ENCODE data around the gene ROR2. TPM values are rescaled to one million over a fixed set of nuclear protein-coding genes. Genes with fewer than 3 reads are reported as not detected.

Gene ROR2
- polyA plus RNA-seq, 3 donors: not detected

DNA sequence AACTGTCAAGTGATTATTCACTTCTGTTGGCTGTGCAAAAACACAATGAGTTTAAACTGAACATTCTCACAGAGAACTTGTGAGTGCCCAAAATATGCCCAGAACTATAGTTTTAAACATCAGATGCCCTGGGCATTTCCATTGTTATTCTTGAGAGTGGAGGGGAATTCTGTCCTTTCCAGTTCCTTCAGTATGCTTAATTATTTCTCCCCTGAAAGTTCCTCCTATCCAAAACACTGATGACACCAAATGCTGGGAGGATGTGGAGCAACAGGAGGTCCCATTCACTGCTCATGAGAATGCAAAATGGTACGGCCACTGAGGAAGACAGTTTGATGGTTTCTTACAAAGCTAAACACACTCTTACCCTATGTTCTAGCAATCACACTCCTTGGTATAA lies 55.5 kb downstream of the ROR2 start:
- no peak overlapping the region for H3K4me2 ChIP-seq (replicated peaks; ENCODE audit: extremely low read depth, low read length, poor library complexity, severe bottlenecking)
- H3K27me3 ChIP-seq (ENCODE audit: control insufficient read depth in 2 of 2, insufficient read depth in 2 of 2, low read length in 2 of 2): no peaks in the 10 kb centered on the region
- intact Hi-C loops (cut with micrococcal nuclease): no loop called here
- no peaks in the 10 kb centered on the region for H3K4me1 ChIP-seq (ENCODE audit: control insufficient read depth in 1 of 2, insufficient read depth in 2 of 2, low read length in 2 of 2)
- no peak overlapping the region for H3K27ac Mint-ChIP-seq
- H3K27ac ChIP-seq (ENCODE audit: low read depth in 1 of 2, low read length in 2 of 2): no peak overlapping the region
- H3K9me3 ChIP-seq (replicated peaks in 1 of 2; ENCODE audit: control insufficient read depth in 1 of 2, insufficient read depth in 1 of 2, low read length in 2 of 2): no peaks in the 10 kb centered on the region
- no peak for DNase-seq
- TF ChIP-seq, protein P1, sequence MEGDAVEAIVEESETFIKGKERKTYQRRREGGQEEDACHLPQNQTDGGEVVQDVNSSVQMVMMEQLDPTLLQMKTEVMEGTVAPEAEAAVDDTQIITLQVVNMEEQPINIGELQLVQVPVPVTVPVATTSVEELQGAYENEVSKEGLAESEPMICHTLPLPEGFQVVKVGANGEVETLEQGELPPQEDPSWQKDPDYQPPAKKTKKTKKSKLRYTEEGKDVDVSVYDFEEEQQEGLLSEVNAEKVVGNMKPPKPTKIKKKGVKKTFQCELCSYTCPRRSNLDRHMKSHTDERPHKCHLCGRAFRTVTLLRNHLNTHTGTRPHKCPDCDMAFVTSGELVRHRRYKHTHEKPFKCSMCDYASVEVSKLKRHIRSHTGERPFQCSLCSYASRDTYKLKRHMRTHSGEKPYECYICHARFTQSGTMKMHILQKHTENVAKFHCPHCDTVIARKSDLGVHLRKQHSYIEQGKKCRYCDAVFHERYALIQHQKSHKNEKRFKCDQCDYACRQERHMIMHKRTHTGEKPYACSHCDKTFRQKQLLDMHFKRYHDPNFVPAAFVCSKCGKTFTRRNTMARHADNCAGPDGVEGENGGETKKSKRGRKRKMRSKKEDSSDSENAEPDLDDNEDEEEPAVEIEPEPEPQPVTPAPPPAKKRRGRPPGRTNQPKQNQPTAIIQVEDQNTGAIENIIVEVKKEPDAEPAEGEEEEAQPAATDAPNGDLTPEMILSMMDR (IDR thresholded peaks at IDR 0.05): no peak
- H3K9me3 Mint-ChIP-seq: peaks cover 0 to 2% (median 0%) of the 10 kb centered on the region in 7 donors
- peaks cover 16% of the 10 kb centered on the region for H3K4me1 Mint-ChIP-seq
- H4K20me1 ChIP-seq (ENCODE audit: insufficient read depth, low read length): no peaks in the 10 kb centered on the region
- no peak overlapping the region for H3K4me3 ChIP-seq (replicated peaks in 1 of 3; ENCODE audit: low read depth in 2 of 3, low read length in 3 of 3)
- H2AFZ ChIP-seq (ENCODE audit: insufficient read depth, low read depth, low read length, poor library complexity, severe bottlenecking): no peak overlapping the region
- H3K27me3 Mint-ChIP-seq (ENCODE audit: low read depth in 3 of 3): peaks cover 1 to 8% (median 3%) of the 10 kb centered on the region in 3 donors
- no peaks in the 10 kb centered on the region for H3K36me3 Mint-ChIP-seq
- no peaks in the 10 kb centered on the region for H3K79me2 ChIP-seq (ENCODE audit: insufficient read depth, low read length)
- no CpG with 5 or more reads among the region's 1 CpG for WGBS (ENCODE audit: insufficient coverage)
- H3K36me3 ChIP-seq (replicated peaks in 1 of 2; ENCODE audit: control insufficient read depth in 1 of 2, insufficient read depth in 2 of 2, low read length in 2 of 2): no peaks in the 10 kb centered on the region
- no peak overlapping the region for H3K9ac ChIP-seq (ENCODE audit: insufficient read depth, low read length, poor library complexity, severe bottlenecking)
- no peak overlapping the region for H3K4me3 Mint-ChIP-seq

DNA sequence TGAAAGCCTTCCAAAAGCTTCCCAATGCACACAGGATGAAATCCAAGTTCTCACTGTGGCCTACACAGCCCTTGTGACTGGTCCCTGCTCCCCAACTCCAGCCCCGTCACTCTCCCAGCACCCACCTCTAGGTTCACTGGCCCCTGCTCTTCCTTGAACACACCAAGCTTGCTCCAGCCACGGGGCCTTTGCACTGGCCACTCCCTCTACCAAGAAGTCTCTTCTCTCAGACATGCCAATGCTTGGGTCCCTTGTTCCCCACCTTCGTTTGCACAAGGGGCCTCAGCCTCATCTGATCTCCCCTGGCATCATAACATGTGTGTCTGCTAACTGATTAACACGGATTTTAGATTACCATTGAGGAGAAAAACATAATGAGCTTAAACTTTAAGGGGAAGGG lies 56.0 kb downstream of the ROR2 start:
- H3K4me3 Mint-ChIP-seq: no peak overlapping the region
- peaks cover 1 to 10% (median 3%) of the 10 kb centered on the region in 3 donors for H3K27me3 Mint-ChIP-seq (ENCODE audit: low read depth in 3 of 3)
- no peaks in the 10 kb centered on the region for H3K79me2 ChIP-seq (ENCODE audit: insufficient read depth, low read length)
- no peak overlapping the region for H2AFZ ChIP-seq (ENCODE audit: insufficient read depth, low read depth, low read length, poor library complexity, severe bottlenecking)
- no peaks in the 10 kb centered on the region for H3K36me3 ChIP-seq (replicated peaks in 1 of 2; ENCODE audit: control insufficient read depth in 1 of 2, insufficient read depth in 2 of 2, low read length in 2 of 2)
- no peak for DNase-seq
- no peaks in the 10 kb centered on the region for H3K27me3 ChIP-seq (ENCODE audit: control insufficient read depth in 2 of 2, insufficient read depth in 2 of 2, low read length in 2 of 2)
- H3K4me3 ChIP-seq (replicated peaks in 1 of 3; ENCODE audit: low read depth in 2 of 3, low read length in 3 of 3): no peak overlapping the region
- intact Hi-C loops (cut with micrococcal nuclease): no loop called here
- peaks cover 0 to 2% (median 0%) of the 10 kb centered on the region in 7 donors for H3K9me3 Mint-ChIP-seq
- H3K4me1 Mint-ChIP-seq: peaks cover 15% of the 10 kb centered on the region
- WGBS (ENCODE audit: insufficient coverage): 94% methylated on average over 2 of the region's 4 CpGs
- no peak overlapping the region for H3K9ac ChIP-seq (ENCODE audit: insufficient read depth, low read length, poor library complexity, severe bottlenecking)
- H3K4me1 ChIP-seq (ENCODE audit: control insufficient read depth in 1 of 2, insufficient read depth in 2 of 2, low read length in 2 of 2): no peaks in the 10 kb centered on the region
- no peak overlapping the region for H3K4me2 ChIP-seq (replicated peaks; ENCODE audit: extremely low read depth, low read length, poor library complexity, severe bottlenecking)
- H3K36me3 Mint-ChIP-seq: no peaks in the 10 kb centered on the region
- H3K27ac ChIP-seq (ENCODE audit: low read depth in 1 of 2, low read length in 2 of 2): no peak overlapping the region
- no peak overlapping the region for H3K27ac Mint-ChIP-seq
- TF ChIP-seq, protein P1 (IDR thresholded peaks at IDR 0.05): no peak
- no peaks in the 10 kb centered on the region for H4K20me1 ChIP-seq (ENCODE audit: insufficient read depth, low read length)
- no peaks in the 10 kb centered on the region for H3K9me3 ChIP-seq (replicated peaks in 1 of 2; ENCODE audit: control insufficient read depth in 1 of 2, insufficient read depth in 1 of 2, low read length in 2 of 2)
